HFF-Myc (cell line): ENCODE measurements around the gene P2RY2.
"Not testable (repeated sequence)": the region's sequence is repeated elsewhere in the genome, so short reads cannot be mapped to it uniquely, and the experiment has no call there.

Experiments
- DNase-seq: peaks from one replicate; pipeline ENCODE4 v3.0.0-alpha.2; 2011; ENCODE audit warnings: low read depth; ENCODE audit errors: extremely low read depth
- H3K4me3 ChIP-seq: replicated peaks from 2 replicates; pipeline ENCODE4 v1.5.1; 2011; ENCODE audit warnings: low read depth, mild to moderate bottlenecking, control low read depth, low read length
- CTCF ChIP-seq: IDR thresholded peaks from 2 replicates; pipeline ENCODE4 v1.5.1; 2012; ENCODE audit warnings: mild to moderate bottlenecking, low read depth, low read length, control low read depth; ENCODE audit errors: missing control alignments

The P2RY2 gene

GRCh38 chr11:73267122-73267846 is 49.2 kb downstream of the P2RY2 start:
- no peak overlapping the region for H3K4me3 ChIP-seq
- TF ChIP-seq CTCF, result no peak
- DNase-seq, result no peak

DNA sequence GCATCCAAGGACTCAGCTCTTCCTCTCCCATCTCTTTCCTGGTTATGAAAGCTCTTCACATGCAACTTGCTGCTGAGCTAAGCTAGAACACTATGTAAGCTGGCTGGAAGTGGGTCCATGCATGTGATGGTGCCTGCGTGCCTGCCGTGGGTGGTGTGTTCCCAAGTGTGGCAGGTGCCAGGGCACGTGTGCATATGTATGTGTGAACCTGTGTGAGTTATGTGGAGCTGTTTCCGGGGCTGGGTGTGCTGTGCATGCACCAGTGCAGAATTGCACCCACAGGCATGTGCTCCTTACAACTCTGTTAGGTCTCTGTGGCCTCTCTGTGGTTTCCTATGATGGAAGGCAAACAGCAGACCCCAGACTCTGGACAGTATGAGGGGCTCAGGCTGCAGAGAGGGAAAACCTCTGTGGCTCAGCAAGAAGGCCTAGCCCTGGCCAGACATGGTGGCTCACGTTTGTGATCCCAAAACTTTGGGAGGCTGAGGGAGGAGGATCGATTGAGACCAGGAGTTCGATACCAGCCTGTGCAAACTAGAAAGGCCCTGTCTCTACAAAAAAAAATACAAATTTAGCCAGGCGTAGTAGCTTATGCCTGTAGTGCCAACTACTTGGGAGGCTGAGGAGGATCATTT is 49.9 kb downstream of the P2RY2 start:
- H3K4me3 ChIP-seq, result no peak overlapping the region
- no peak for DNase-seq
- TF ChIP-seq CTCF, result no peak

DNA sequence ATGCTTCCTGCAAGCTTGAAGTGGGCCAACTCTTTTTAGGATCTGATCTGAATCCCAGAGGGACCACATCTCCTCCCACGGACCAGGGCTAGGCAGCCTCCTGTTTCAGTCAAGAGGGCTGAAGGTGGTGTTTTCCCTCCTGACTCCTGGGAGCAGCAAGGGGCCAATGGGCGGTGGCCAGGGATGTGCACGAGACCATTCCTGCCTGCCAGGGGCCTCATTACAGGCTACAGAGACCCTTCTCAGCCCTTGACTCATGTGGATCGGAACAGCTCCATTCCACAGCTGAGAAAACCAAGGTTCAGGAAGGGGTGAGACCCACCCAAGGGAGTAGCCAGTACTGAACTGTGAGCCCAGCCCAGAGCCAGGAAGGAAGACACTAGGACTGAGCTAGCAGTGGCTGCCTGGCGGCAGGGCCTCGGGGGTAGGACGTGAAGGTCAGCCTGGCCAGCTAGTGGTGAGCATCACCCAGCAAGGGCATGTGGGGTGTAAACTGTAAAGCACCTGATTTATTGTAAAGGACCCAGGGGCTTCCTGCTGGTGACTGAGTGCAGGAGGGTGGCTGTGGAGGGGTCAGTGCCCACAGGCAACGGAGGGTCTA is 50.7 kb downstream of the P2RY2 start:
- no peak for TF ChIP-seq CTCF
- DNase-seq, result no peak
- no peak overlapping the region for H3K4me3 ChIP-seq

DNA sequence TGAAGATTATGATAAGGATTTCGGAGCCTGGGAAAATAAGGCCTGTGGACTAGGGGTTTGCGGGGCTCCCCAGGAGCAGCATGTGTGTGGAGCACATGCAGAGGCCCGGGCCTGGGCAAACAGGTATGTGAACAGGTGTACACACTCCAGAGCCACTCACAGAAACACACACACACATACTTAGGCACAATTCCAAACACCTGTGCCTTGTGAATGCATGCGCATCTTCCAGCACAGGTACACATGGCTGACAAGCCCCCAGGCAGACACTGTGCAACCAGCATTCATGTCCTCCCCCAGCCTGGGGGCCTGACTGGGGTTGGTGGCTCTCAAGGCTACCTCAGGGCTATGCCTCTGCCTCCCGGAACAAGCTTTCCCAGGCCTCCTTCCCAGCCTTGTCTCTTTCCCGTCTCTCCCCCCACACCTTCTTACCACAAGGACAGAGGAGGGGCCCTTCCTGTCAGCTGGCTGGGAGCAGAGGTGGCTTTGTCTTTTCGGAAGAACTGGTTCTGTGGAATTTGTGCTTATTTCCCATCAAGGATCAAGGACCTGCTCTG is 51.5 kb downstream of the P2RY2 start:
- no peak for TF ChIP-seq CTCF
- H3K4me3 ChIP-seq, result no peak overlapping the region
- no peak for DNase-seq

- DNase-seq, result no peak
- H3K4me3 ChIP-seq, result no peak overlapping the region
- TF ChIP-seq CTCF, result no peak
Measured at GRCh38 chr11:73270016-73270854, 52.2 kb downstream of the P2RY2 start.

GRCh38 chr11:73270855-73271477 is 52.9 kb downstream of the P2RY2 start:
- no peak for DNase-seq
- TF ChIP-seq CTCF, result no peak
- no peak overlapping the region for H3K4me3 ChIP-seq

DNA sequence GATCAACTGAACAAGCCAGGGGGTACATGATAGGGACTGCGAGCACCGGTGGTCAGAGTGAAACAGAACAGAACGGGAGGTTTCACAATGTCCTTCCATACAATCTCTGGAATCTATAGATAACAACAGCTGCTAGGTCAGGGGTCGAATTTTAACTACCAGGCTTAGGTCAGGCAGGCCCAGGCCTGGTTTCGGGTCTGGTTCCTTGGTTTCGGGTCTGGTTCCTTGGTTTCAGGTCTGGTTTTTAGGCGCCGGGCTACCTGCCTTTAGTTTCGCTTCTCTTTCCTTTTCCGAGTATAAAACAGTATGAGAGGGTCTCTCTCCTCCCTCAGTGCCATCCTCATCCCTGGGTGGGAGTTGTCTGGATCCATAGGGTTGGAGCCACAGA is 53.4 kb downstream of the P2RY2 start:
- not testable (repeated sequence) for DNase-seq, H3K4me3 ChIP-seq
